SK-N-SH (cell line): Measurements from ENCODE around the gene FMN1. TPM values are rescaled to one million over a fixed set of nuclear protein-coding genes. Genes with fewer than 3 reads are reported as not detected.
A peak's percentile ranks its signal among the peaks of the same experiment; 100 is the strongest.

Experiments used
- CTCF ChIA-PET: fragments of 300-600, 350-600 bp; formaldehyde crosslinking; extraction: SDS; loops from one replicate; lab custom pipeline; 2021; lab: Yijun Ruan, JAX
- POLR2A ChIA-PET: fragments of 350-600 bp; sonication (Branson Sonifier 250); formaldehyde crosslinking; extraction: SDS; loops from one replicate; lab custom pipeline; 2020; ENCODE audit warnings: antibody characterized with exemption, inconsistent platforms; lab: Yijun Ruan, JAX
- DNase-seq: peaks from one replicate; pipeline ENCODE4 v3.0.0; 2012
- H2AFZ ChIP-seq: fragments of 200-600 bp; sonication (generic); 2 replicates; pipeline ENCODE4 v1.8.1; 2016; ENCODE audit warnings: antibody characterized with exemption, mild to moderate bottlenecking, low read depth
- H3F3A ChIP-seq: fragments of 200-600 bp; sonication (generic); replicated peaks from 2 replicates; pipeline ENCODE3; 2016; ENCODE audit warnings: antibody characterized with exemption, mild to moderate bottlenecking; ENCODE audit not compliant: insufficient read depth
- H3K27ac ChIP-seq, 2 experiments: fragments of 200-500 bp in 1 of 2; fragments of 200-600 bp in 1 of 2; sonication (Bioruptor generic) in 1 of 2; sonication (generic), shearing (Covaris generic) in 1 of 2; 2 replicates each; pipeline versions ENCODE4 v1.5.1 to v1.6.1; 2014 to 2016; ENCODE audit warnings: low read depth in 2 of 2, inconsistent platforms in 1 of 2, low read length in 1 of 2, mild to moderate bottlenecking in 1 of 2, mixed read lengths in 1 of 2
- H3K27me3 ChIP-seq: fragments of 200-600 bp; sonication (generic), shearing (Covaris generic); 2 replicates; pipeline ENCODE4 v1.6.1; 2016; ENCODE audit warnings: mixed run types; ENCODE audit not compliant: insufficient read depth
- H3K36me3 ChIP-seq, 2 experiments: fragments of 200-500 bp in 1 of 2; fragments of 200-600 bp in 1 of 2; sonication (Bioruptor generic) in 1 of 2; sonication (generic) in 1 of 2; replicated peaks in 1 of 2; 2 replicates each; pipeline versions ENCODE3 to v1.5.1; 2014 to 2016; ENCODE audit warnings: low read length in 1 of 2, mild to moderate bottlenecking in 1 of 2; ENCODE audit not compliant: insufficient read depth in 2 of 2, control insufficient read depth in 1 of 2
- H3K4me1 ChIP-seq, 2 experiments: fragments of 200-500 bp in 1 of 2; fragments of 200-600 bp in 1 of 2; sonication (Bioruptor generic) in 1 of 2; sonication (generic), shearing (Covaris generic) in 1 of 2; 2 replicates each; pipeline versions ENCODE4 v1.5.1 to v1.6.1; 2014 to 2016; ENCODE audit warnings: low read depth in 1 of 2, low read length in 1 of 2, mixed run types in 1 of 2; ENCODE audit not compliant: insufficient read depth in 2 of 2, control insufficient read depth in 1 of 2
- H3K4me2 ChIP-seq: fragments of 200-600 bp; sonication (generic), shearing (Covaris generic); 2 replicates; pipeline ENCODE4 v1.6.1; 2017; ENCODE audit warnings: mixed run types
- H3K4me3 ChIP-seq, 2 experiments: fragments of 200-500 bp in 1 of 2; fragments of 200-600 bp in 1 of 2; sonication (Bioruptor generic) in 1 of 2; sonication (generic), shearing (Covaris generic) in 1 of 2; 2 replicates each; pipeline versions ENCODE4 v1.5.1 to v1.8.1; 2014 to 2016; ENCODE audit warnings: low read depth in 2 of 2, inconsistent platforms in 1 of 2, low read length in 1 of 2, mild to moderate bottlenecking in 1 of 2, mixed read lengths in 1 of 2, moderate library complexity in 1 of 2
- H3K79me2 ChIP-seq: fragments of 200-600 bp; sonication (generic); 2 replicates; pipeline ENCODE4 v1.8.1; 2017; ENCODE audit warnings: mild to moderate bottlenecking; ENCODE audit not compliant: insufficient read depth
- H3K9ac ChIP-seq: fragments of 200-600 bp; sonication (generic); 2 replicates; pipeline ENCODE4 v1.6.1; 2017; ENCODE audit warnings: mixed run types
- H3K9me2 ChIP-seq: fragments of 200-600 bp; sonication (generic); 2 replicates; pipeline ENCODE4 v1.6.1; 2017; ENCODE audit warnings: mixed run types
- H3K9me3 ChIP-seq: fragments of 200-600 bp; sonication (generic); 2 replicates; pipeline ENCODE4 v1.6.1; 2017; ENCODE audit warnings: mixed run types, mild to moderate bottlenecking, moderate library complexity
- H4K20me1 ChIP-seq: fragments of 200-600 bp; sonication (generic); 2 replicates; pipeline ENCODE4 v1.6.1; 2017; ENCODE audit warnings: mild to moderate bottlenecking, mixed run types; ENCODE audit not compliant: insufficient read depth
- FOSL2 ChIP-seq: IDR thresholded peaks from 2 replicates; pipeline ENCODE4 v1.4.0; 2012; ENCODE audit warnings: low read depth, mild to moderate bottlenecking, moderate library complexity, borderline replicate concordance
- FOXJ3 ChIP-seq: sonication (generic); formaldehyde crosslinking; IDR thresholded peaks from 2 replicates; pipeline ENCODE4 v1.5.1; 2020; ENCODE audit warnings: mild to moderate bottlenecking, missing genetic modification reagents
- JUND ChIP-seq: IDR thresholded peaks from 2 replicates; pipeline ENCODE4 v1.4.0; 2012
- MXI1 ChIP-seq: IDR thresholded peaks from 2 replicates; pipeline ENCODE4 v1.6.1; 2012; ENCODE audit warnings: mild to moderate bottlenecking, low read depth, low read length, improper control_type of control experiment
- NRF1 ChIP-seq: IDR thresholded peaks from 2 replicates; pipeline ENCODE4 v1.6.1; 2012; ENCODE audit warnings: low read depth, mild to moderate bottlenecking, low read length
- POLR2AphosphoS5 ChIP-seq: IDR thresholded peaks from 2 replicates; pipeline ENCODE4 v1.6.1; 2012; ENCODE audit warnings: low read depth, low read length
- RXRA ChIP-seq: IDR thresholded peaks from 2 replicates; pipeline ENCODE4 v1.4.0; 2012; ENCODE audit warnings: low read depth, mild to moderate bottlenecking, borderline replicate concordance
- ZBTB33 ChIP-seq: IDR thresholded peaks from 2 replicates; pipeline ENCODE4 v1.4.0; 2012; ENCODE audit warnings: low read depth, borderline replicate concordance
- WGBS: methylation state at CpG from one replicate; pipeline ENCODE4 v1.1.6; 2017; ENCODE audit warnings: low lambda C conversion rate; 5-methylcytosine and 5-hydroxymethylcytosine counted together
- polyA plus RNA-seq, 3 experiments: library from polyadenylated mRNA; depleted of rRNA; stranded (reverse); fragments of >200 nt; gene quantifications; 2 replicates each; pipeline ENCODE4 v1.2.3, GENCODE V29; 2012
- TF ChIP-seq, protein P1 (sequence below): IDR thresholded peaks from 2 replicates; pipeline ENCODE4 v1.4.0; 2012; ENCODE audit warnings: low read depth, borderline replicate concordance
- TF ChIP-seq, protein P2 (sequence below): IDR thresholded peaks from 2 replicates; pipeline ENCODE4 v1.6.1; 2012; ENCODE audit warnings: mild to moderate bottlenecking, low read depth, low read length, moderate library complexity

The FMN1 gene
- polyA plus RNA-seq, 1 of the 3 experiments (the other 2 are of a cell fraction), result 9.1 TPM

DNA sequence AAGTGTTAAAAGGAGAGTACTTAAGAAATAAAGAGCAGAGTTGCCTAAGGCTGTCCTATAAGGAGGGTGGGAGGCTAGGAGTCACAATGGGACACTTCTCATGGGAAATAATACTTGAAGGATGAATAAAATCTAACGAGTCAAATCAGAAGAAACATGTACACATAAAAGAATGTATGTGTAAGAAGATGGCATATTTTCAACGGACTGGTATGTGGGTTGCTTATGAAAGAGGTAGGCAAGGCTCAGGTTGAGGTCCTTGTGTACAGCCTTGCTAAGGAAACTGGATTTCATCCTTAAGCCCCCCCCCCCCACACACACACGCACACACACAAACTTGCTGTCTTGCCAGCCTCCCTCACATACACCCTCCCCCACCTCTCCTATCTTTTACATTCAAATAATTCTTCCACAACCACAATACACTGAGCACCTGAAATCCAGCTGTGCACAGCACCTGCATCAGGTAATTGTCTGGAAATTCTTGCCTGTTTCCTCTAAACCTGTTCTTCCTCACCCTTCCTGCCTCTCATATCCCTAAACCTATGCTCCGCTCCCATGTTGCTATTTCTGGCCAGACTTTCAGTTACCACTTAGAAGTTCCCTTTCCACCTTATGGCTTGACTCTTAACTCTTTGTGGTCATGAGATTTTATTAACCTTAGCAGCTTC lies 79.2 kb downstream of the FMN1 start:
- Histone ChIP-seq H3K27ac (peak overlapping the region in 1 of 2 experiments; percentile 99; a peak in 1 of 4 replicates), H3K9ac (no peak overlapping the region), H4K20me1 (peaks cover 12% of the 10 kb centered on the region; the same call in 1 of the 2 replicates), H3K9me3 (no peaks in the 10 kb centered on the region), H3F3A (peaks cover 36% of the 10 kb centered on the region), H3K4me1 (peaks cover 0 to 11% of the 10 kb centered on the region in 2 experiments; a peak in 3 of 4 replicates), H3K4me2 (no peak overlapping the region), H3K36me3 (peaks cover 0 to 17% of the 10 kb centered on the region in 2 experiments), H3K4me3 (no peak overlapping the region), H2AFZ (no peak overlapping the region), H3K9me2 (no peaks in the 10 kb centered on the region), H3K79me2 (peaks cover 100% of the 10 kb centered on the region), H3K27me3 (no peaks in the 10 kb centered on the region)
- CTCF ChIA-PET, result interaction anchor here (0.8 to 1.2 kb wide), 2 partner anchors 18 to 585 kb away, joined by 3 to 5 read pairs; no protein-coding TSS in a partner anchor
- POLR2A ChIA-PET, result no interaction called here
- DNase-seq, result no peak
- TF ChIP-seq, protein P1, sequence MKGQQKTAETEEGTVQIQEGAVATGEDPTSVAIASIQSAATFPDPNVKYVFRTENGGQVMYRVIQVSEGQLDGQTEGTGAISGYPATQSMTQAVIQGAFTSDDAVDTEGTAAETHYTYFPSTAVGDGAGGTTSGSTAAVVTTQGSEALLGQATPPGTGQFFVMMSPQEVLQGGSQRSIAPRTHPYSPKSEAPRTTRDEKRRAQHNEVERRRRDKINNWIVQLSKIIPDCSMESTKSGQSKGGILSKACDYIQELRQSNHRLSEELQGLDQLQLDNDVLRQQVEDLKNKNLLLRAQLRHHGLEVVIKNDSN, result no peak
- peak; percentile 14; the same call in 1 of the 2 replicates for TF ChIP-seq POLR2AphosphoS5
- WGBS, result 68% methylated on average over 4 of the region's 4 CpGs

- Histone ChIP-seq H3K4me2 (no peak overlapping the region), H4K20me1 (peaks cover 9% of the 10 kb centered on the region; the same call in 1 of the 2 replicates), H2AFZ (no peak overlapping the region), H3K4me1 (peaks cover 0 to 11% of the 10 kb centered on the region in 2 experiments; a peak in 3 of 4 replicates), H3K79me2 (peaks cover 100% of the 10 kb centered on the region), H3K27me3 (no peaks in the 10 kb centered on the region), H3K9me3 (no peaks in the 10 kb centered on the region), H3K27ac (peak overlapping the region in 1 of 2 experiments; percentile 99; a peak in 2 of 4 replicates), H3F3A (peaks cover 41% of the 10 kb centered on the region), H3K9ac (no peak overlapping the region), H3K4me3 (no peak overlapping the region), H3K9me2 (no peaks in the 10 kb centered on the region), H3K36me3 (peaks cover 0 to 22% of the 10 kb centered on the region in 2 experiments)
- no peak for DNase-seq
- ChIA-PET POLR2A (no interaction called here), CTCF (interaction anchor here (0.7 to 1.7 kb wide), 3 partner anchors 10 to 28 kb away, joined by 3 to 7 read pairs (median 4); no protein-coding TSS in a partner anchor)
- WGBS, result 80% methylated on average over 8 of the region's 8 CpGs
- TF ChIP-seq MXI1, result no peak
- TF ChIP-seq NRF1, result no peak
- no peak for TF ChIP-seq JUND
- no peak for TF ChIP-seq RXRA
- TF ChIP-seq, protein P2, sequence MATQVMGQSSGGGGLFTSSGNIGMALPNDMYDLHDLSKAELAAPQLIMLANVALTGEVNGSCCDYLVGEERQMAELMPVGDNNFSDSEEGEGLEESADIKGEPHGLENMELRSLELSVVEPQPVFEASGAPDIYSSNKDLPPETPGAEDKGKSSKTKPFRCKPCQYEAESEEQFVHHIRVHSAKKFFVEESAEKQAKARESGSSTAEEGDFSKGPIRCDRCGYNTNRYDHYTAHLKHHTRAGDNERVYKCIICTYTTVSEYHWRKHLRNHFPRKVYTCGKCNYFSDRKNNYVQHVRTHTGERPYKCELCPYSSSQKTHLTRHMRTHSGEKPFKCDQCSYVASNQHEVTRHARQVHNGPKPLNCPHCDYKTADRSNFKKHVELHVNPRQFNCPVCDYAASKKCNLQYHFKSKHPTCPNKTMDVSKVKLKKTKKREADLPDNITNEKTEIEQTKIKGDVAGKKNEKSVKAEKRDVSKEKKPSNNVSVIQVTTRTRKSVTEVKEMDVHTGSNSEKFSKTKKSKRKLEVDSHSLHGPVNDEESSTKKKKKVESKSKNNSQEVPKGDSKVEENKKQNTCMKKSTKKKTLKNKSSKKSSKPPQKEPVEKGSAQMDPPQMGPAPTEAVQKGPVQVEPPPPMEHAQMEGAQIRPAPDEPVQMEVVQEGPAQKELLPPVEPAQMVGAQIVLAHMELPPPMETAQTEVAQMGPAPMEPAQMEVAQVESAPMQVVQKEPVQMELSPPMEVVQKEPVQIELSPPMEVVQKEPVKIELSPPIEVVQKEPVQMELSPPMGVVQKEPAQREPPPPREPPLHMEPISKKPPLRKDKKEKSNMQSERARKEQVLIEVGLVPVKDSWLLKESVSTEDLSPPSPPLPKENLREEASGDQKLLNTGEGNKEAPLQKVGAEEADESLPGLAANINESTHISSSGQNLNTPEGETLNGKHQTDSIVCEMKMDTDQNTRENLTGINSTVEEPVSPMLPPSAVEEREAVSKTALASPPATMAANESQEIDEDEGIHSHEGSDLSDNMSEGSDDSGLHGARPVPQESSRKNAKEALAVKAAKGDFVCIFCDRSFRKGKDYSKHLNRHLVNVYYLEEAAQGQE, result no peak
- no peak for TF ChIP-seq FOXJ3
- no peak for TF ChIP-seq FOSL2
- no peak for TF ChIP-seq ZBTB33
Observed at GRCh38 chr15:33114374-33114717, 80.2 kb downstream of the FMN1 start.
